ENCODE results near the gene DYNC2LI1. TPM values are rescaled to one million over a fixed set of nuclear protein-coding genes. Genes with fewer than 3 reads are reported as not detected.

DYNC2LI1 gene
- polyA plus RNA-seq, 1 donor (not counting 4 experiments of a cell fraction or from before 2014, with no cell fraction given): 29.9 TPM

DNA sequence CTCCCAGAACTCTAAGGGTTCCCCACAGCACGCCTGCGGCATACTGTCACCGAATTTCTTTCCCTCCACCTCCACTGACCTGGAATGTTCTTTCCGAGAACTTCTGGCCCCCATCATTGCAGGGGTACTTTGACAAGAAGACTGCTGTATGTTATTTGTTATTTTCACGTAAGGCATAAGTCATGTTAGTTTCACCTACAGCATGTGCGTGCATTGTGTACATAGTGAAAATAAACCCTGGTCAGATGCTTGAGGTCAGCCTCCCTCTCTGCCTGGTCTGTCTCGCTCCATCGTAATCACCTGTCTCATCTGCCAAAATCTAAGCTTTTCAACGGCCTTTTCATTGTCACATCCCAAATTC, 69.0 kb downstream of the DYNC2LI1 start:
- Histone ChIP-seq H3K79me2 (ENCODE audit: control insufficient read depth, insufficient read depth, low read length) (no peaks in the 10 kb centered on the region), H3K27me3 (ENCODE audit: control insufficient read depth, extremely low read depth, insufficient read depth, low read length) (peaks cover 19% of the 10 kb centered on the region), H3K27ac (ENCODE audit: control insufficient read depth, insufficient read depth, low read length) (no peak overlapping the region), H4K20me1 (ENCODE audit: control insufficient read depth, extremely low read depth, insufficient read depth, low read length) (no peaks in the 10 kb centered on the region), H3K36me3 (ENCODE audit: control insufficient read depth in 2 of 2, extremely low read depth in 1 of 2, insufficient read depth in 2 of 2, low read length in 2 of 2) (no peaks in the 10 kb centered on the region), H3K9me1 (ENCODE audit: control insufficient read depth, extremely low read depth, insufficient read depth, low read length) (no peaks in the 10 kb centered on the region), H3K4me3 (ENCODE audit: control insufficient read depth in 2 of 3, extremely low read depth in 1 of 3, insufficient read depth in 2 of 3, low read depth in 1 of 3, low read length in 3 of 3) (no peak overlapping the region), H3K9ac (ENCODE audit: control insufficient read depth, extremely low read depth, insufficient read depth, low read length) (no peak overlapping the region), H2AFZ (ENCODE audit: control insufficient read depth, low read length) (no peak overlapping the region), H3K4me2 (ENCODE audit: control insufficient read depth, extremely low read depth, insufficient read depth, low read depth, low read length) (no peak overlapping the region), H3K9me3 (ENCODE audit: control insufficient read depth, low read depth, low read length) (no peaks in the 10 kb centered on the region), H3K4me1 (ENCODE audit: control insufficient read depth, extremely low read depth, insufficient read depth, low read length) (peaks cover 5% of the 10 kb centered on the region)
- dilution Hi-C loops (cut with MboI; ENCODE audit: extremely low pct_ligation_motif_present, low sequenced_read_pairs): no loop called here
- FAIRE-seq: no peak
- no peak for TF ChIP-seq EZH2 (IDR thresholded peaks at IDR 0.05; ENCODE audit: low read length)
- TF ChIP-seq, protein P1, sequence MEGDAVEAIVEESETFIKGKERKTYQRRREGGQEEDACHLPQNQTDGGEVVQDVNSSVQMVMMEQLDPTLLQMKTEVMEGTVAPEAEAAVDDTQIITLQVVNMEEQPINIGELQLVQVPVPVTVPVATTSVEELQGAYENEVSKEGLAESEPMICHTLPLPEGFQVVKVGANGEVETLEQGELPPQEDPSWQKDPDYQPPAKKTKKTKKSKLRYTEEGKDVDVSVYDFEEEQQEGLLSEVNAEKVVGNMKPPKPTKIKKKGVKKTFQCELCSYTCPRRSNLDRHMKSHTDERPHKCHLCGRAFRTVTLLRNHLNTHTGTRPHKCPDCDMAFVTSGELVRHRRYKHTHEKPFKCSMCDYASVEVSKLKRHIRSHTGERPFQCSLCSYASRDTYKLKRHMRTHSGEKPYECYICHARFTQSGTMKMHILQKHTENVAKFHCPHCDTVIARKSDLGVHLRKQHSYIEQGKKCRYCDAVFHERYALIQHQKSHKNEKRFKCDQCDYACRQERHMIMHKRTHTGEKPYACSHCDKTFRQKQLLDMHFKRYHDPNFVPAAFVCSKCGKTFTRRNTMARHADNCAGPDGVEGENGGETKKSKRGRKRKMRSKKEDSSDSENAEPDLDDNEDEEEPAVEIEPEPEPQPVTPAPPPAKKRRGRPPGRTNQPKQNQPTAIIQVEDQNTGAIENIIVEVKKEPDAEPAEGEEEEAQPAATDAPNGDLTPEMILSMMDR (optimal IDR thresholded peaks at IDR 0.05 in 1 of 3, IDR thresholded peaks at IDR 0.05 in 1 of 3, conservative IDR thresholded peaks at IDR 0.05 in 1 of 3; ENCODE audit: extremely low read depth in 1 of 3, insufficient read depth in 2 of 3, low read length in 3 of 3): no peak
- DNase-seq (ENCODE audit: low read depth, low spot score): no peak

DNA sequence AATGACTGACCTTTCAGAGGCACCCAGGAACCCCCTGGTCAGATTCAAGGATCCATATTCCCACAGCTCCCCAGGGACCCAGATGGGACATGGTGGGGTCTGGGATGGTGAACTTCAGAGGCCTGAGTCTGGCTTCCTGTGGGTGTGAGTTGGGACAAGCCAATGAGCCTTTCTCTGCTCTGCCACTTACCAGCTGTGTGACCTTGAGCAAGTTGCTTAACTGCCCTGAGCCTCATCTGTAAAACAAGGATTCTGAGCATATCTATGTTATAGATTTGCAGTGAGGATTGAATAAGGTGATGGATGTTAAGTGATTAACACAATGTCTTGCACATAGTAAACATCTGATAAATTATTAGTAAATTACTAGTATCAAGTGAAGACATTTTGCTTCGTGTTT, 71.3 kb downstream of the DYNC2LI1 start:
- dilution Hi-C loops (cut with MboI; ENCODE audit: extremely low pct_ligation_motif_present, low sequenced_read_pairs): no loop called here

More for the DNA sequence above, 71.3 kb downstream of the DYNC2LI1 start:
- Histone ChIP-seq H3K4me2 (ENCODE audit: control insufficient read depth, extremely low read depth, insufficient read depth, low read depth, low read length) (no peak overlapping the region), H3K27me3 (ENCODE audit: control insufficient read depth, extremely low read depth, insufficient read depth, low read length) (peaks cover 17% of the 10 kb centered on the region), H3K79me2 (ENCODE audit: control insufficient read depth, insufficient read depth, low read length) (no peaks in the 10 kb centered on the region), H3K4me3 (ENCODE audit: control insufficient read depth in 2 of 3, extremely low read depth in 1 of 3, insufficient read depth in 2 of 3, low read depth in 1 of 3, low read length in 3 of 3) (no peak overlapping the region), H3K36me3 (ENCODE audit: control insufficient read depth in 2 of 2, extremely low read depth in 1 of 2, insufficient read depth in 2 of 2, low read length in 2 of 2) (no peaks in the 10 kb centered on the region), H4K20me1 (ENCODE audit: control insufficient read depth, extremely low read depth, insufficient read depth, low read length) (no peaks in the 10 kb centered on the region), H3K9me1 (ENCODE audit: control insufficient read depth, extremely low read depth, insufficient read depth, low read length) (no peaks in the 10 kb centered on the region), H3K9me3 (ENCODE audit: control insufficient read depth, low read depth, low read length) (no peaks in the 10 kb centered on the region), H3K4me1 (ENCODE audit: control insufficient read depth, extremely low read depth, insufficient read depth, low read length) (peaks cover 5% of the 10 kb centered on the region), H2AFZ (ENCODE audit: control insufficient read depth, low read length) (no peak overlapping the region), H3K9ac (ENCODE audit: control insufficient read depth, extremely low read depth, insufficient read depth, low read length) (no peak overlapping the region), H3K27ac (ENCODE audit: control insufficient read depth, insufficient read depth, low read length) (no peak overlapping the region)
- TF ChIP-seq, protein P1 (optimal IDR thresholded peaks at IDR 0.05 in 1 of 3, IDR thresholded peaks at IDR 0.05 in 1 of 3, conservative IDR thresholded peaks at IDR 0.05 in 1 of 3; ENCODE audit: extremely low read depth in 1 of 3, insufficient read depth in 2 of 3, low read length in 3 of 3): no peak
- TF ChIP-seq EZH2 (IDR thresholded peaks at IDR 0.05; ENCODE audit: low read length): no peak
- FAIRE-seq (no peak), DNase-seq (ENCODE audit: low read depth, low spot score) (no peak)
